ENCODE results near the gene CAPZA1.

The CAPZA1 gene

DNA sequence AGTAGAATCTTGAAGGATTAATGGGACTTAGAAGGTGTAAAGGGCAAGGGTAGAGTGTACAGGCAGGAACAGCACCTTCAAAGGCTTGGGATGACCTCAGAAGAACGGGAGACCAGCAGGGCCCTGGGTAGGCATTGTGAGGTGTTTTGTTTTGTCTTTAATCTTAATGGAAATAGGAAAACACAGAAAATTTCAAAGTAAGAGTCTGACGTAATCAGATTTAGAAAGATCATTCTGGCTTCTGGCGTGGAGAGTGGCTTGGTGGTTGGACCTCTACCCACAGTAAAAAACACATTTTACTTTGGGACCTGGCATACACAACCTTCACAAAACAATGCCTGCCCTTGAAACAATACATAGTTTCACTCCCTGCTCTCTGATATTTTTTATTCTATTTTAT lies 59.0 kb downstream of the CAPZA1 start:
- DNase-seq: no peak

DNA sequence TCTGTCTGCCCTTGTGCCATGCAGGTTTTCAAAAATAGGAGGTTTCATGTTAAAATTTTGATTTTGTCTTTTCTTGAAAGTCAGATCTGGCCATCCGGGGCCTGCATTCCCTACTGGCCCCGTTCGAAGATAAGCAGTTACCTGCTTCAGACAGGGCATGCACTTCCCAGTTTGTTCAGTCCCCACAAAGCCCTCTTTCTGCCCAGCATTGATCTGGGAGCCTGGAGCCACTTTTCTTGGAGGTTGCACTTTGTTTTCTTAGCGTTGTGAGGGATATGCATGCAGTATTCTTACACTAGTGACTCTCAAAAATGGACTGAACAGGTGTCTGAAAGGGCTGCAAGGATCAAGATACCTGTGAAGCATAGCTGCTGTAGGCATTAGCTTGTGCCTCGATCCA lies 66.3 kb downstream of the CAPZA1 start:
- no peak for DNase-seq

DNA sequence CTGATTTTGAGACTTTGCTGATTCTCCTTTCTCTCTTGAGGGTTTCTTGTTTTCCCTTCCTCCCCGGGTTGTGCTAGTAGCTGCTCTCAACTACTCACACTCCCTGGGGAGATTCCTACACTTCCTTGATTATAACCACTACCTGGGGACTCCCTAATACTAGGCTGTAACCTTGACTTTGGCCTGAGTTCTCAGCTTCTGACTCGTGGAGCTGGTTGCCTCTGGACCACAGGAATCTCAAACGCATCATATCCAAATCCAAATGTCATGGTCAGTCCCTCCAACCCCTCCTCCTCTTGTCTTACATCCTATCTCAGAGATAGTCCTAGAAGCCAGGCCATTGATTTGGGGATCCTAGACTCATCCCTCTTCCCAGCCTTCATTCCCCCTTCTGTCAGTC lies 66.8 kb downstream of the CAPZA1 start:
- peak; percentile 51 for DNase-seq

DNA sequence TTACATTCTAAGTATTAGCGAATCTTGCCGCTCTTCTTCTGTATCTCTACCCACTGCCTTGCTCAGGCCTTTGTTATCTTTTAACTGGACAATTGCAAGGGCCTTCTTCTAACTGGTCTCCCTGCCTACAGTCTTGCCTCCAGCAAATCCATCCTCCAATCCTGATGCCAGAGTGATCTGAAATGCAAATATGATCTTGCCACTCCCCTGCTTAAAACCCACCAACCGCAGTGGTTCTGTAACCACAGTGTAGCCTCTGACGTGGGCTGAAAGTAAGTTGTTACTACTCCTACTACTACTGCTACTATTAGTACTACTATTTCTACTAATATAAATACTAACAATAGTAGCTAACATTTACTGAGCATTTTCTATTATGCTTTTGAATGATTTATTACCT lies 67.2 kb downstream of the CAPZA1 start:
- DNase-seq: no peak

DNA sequence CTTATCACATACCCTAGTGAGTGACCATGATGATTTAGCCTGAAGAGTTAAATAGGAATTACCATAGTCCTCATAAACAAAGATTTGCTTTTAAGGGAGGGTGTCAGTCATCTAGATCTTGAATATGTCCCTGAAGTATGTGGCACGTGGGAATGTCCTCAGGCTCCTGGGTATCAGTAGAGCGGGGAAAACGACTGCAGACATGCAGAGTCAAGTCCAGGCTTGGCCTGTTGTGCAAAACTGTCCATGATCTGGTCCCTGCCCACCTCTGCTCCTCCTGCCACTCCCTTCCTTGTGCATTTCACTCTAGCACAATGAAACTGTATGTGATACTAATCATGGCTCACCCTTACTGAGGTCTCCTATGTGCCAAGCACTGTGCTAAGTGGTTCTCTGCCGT lies 67.7 kb downstream of the CAPZA1 start:
- DNase-seq: no peak

DNA sequence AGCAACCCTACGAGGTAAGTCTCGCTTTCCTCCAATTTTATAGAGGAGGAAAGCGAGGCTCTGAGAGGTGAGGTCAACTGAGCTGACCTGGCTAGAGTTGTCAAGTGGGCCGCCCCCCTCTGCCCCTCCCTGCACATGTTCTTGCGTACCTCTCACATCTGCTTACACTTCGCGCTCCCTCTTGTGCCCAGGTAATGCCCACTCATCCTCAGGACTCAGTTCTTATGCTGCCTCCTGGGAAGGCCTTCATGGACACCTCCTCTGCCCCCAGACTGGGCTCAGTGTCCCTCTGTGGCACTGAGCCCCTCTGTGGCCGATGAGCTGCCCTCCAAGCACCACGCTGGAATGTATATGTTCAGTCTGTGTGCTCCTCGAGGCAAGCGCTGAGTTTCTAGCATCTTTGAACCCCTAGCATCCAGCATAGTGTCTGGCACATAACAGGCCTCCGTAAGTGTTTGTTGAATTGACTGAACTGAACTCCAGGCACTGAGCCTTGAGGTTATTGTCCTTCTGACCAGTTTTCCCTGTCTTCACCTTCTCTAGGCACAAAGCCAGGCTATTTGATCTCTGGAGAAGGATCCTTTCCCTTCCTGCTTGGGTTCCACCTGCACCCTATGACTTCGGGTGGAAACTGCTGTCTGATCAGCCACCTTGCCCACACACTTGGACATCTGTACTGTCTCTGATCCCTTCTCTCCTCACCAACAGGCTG lies 68.3 kb downstream of the CAPZA1 start:
- DNase-seq: no peak

DNA sequence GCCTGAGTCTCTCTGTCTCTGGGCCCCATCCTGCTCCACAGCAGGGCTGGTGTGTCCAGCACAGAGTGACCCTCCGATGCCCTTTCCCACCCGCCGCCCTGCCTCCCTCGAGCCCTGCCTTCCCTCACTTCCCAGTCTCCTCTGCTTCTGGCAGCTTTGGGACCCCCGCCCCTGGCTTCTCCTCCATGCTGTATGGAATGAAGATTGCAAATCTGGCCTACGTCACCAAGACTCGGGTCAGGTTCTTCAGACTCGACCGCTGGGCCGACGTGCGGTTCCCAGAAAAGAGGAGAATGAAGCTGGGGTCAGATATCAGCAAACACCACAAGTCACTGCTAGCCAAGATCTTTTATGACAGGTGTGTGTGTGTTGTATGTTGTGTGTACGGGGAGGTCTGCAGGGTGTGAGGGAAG lies 69.2 kb downstream of the CAPZA1 start:
- no peak for DNase-seq

DNA sequence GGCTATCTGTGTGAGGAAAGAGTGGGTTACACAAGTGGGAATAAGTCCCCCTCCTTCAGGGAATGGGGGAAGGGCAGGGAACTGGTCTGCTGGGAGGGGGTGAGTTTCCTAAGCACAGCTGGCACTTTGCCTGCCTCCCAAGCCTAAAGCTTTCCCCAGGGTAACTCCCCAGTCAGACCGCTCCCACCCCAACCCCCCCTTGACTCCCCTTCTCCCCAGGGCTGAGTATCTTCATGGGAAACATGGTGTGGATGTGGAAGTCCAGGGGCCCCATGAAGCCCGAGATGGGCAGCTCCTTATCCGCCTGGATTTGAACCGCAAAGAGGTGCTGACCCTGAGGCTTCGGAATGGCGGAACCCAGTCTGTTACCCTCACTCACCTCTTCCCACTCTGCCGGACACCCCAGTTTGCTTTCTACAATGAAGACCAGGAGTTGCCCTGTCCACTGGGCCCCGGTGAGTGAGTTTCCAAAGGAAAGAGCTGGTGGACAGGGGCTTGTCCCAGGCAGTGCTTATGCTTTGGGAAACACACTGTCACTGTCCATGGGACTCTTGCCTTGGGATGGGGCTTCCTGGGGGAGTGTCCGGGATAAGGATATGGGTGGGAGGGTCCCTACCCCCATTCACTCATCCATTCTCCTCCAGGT lies 69.7 kb downstream of the CAPZA1 start:
- DNase-seq: no peak

DNA sequence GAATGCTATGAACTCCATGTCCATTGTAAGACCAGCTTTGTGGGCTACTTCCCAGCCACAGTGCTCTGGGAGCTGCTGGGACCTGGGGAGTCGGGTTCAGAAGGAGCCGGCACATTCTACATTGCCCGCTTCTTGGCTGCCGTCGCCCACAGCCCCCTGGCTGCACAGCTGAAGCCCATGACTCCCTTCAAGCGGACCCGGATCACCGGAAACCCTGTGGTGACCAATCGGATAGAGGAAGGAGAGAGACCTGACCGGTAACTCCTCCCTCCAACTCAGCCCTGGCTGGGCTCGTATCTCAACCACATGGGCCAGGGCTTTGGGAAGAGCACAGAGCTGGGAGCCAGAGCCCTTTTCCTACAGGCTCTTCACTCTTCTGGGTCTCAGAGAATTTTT lies 70.2 kb downstream of the CAPZA1 start:
- DNase-seq: no peak

DNA sequence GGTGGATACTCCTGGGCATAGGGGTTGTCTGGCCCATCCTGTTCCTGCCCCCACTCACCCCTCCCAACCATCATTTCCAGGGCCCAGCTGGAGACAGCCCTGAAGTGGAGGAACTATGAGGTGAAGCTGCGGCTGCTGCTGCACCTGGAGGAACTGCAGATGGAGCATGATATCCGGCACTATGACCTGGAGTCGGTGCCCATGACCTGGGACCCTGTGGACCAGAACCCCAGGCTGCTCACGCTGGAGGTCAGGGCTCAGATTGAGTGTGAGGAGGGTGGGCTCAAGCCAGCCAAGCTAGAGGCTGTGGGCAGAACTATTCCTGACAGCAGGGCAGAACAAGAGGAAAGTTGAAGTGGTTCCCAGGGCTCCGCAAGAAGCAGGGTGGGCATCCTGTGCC lies 73.0 kb downstream of the CAPZA1 start:
- no peak for DNase-seq

DNA sequence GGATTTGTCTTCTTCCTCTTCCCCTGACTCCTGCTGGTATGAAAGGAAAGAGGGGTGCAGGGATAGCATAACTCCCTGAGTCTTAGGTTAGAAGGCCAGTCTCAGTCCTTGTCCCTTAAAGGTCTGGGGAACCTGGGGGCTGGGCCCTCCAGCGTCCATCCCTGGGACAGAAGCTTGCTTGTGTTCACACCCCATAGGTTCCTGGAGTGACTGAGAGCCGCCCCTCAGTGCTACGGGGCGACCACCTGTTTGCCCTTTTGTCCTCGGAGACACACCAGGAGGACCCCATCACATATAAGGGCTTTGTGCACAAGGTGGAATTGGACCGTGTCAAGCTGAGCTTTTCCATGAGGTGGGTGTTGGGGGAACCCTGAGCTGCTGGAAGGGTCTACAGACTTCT lies 74.2 kb downstream of the CAPZA1 start:
- DNase-seq: no peak

DNA sequence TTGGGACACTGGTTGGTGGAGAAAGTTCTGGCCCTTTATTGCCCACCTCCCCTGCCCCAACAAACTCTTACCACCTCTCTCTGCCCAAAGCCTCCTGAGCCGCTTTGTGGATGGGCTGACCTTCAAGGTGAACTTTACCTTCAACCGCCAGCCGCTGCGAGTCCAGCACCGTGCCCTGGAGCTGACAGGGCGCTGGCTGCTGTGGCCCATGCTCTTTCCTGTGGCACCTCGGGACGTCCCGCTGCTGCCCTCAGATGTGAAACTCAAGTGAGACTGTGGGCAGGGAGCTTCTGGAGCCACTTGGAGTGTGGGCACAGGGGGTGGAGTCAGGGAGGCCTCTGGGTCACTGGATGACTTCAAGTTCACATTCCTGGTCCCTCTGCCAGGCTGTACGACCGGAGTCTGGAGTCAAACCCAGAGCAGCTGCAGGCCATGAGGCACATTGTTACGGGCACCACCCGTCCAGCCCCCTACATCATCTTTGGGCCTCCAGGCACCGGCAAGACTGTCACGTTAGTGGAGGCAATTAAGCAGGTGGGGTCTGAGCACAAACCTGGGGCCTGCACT lies 74.8 kb downstream of the CAPZA1 start:
- DNase-seq: no peak

DNA sequence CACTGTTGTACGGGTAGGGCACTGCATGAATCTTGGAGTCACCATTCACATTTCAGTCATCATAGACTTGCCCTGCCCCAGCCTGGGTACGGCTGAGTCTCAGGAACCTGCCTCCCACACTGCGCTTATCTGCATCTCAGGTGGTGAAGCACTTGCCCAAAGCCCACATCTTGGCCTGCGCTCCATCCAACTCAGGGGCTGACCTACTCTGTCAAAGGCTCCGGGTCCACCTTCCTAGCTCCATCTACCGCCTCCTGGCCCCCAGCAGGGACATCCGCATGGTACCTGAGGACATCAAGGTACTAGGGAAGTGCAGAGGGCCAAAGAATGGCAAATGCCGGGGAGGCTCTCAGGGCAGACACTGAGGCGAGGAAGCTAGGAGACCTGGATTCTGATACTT lies 75.6 kb downstream of the CAPZA1 start:
- no peak for DNase-seq

DNA sequence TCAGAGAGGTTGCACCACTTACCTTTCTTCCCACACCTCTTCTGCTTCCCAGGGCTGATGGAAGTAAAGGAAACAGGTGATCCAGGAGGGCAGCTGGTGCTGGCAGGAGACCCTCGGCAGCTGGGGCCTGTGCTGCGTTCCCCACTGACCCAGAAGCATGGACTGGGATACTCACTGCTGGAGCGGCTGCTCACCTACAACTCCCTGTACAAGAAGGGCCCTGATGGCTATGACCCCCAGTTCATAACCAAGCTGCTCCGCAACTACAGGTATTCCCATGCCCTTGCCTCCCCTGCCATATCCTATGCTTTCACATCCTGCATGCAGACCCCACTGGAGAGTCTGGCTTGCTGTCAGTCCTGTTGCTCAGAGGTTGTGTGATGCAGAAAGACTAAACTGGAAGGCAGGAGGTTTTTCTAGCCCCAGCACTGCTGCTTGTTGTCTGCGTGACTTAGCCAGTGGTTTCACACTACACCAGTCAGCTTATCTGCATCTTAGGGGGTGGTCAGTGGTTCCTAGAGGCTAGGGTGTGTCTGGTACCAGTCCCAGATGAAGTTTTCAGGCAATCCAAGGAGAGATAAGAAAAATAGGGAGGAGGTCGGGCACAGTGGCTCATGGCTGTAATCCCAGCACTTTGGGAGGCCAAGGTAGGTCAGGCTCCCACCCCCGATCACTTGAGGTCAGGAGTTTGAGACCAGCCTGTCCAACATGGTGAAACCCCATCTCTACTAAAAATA lies 77.1 kb downstream of the CAPZA1 start:
- no peak for DNase-seq

DNA sequence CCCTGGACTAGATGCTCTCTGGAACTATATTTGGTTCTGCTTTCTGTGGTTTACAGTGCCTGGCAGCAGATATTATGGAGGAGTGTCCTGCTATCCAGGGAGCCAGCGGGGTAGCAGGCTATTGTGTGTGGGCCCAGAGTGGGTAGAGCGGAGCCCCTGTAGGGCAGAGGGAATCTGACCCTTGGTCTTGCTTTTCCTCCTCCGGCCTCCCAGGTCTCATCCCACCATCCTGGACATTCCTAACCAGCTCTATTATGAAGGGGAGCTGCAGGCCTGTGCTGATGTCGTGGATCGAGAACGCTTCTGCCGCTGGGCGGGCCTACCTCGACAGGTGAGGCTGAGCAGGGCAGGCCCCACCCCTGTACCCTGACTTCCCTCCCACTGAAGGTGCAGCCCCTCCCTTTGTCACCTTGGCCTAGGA lies 78.2 kb downstream of the CAPZA1 start:
- no peak for DNase-seq

DNA sequence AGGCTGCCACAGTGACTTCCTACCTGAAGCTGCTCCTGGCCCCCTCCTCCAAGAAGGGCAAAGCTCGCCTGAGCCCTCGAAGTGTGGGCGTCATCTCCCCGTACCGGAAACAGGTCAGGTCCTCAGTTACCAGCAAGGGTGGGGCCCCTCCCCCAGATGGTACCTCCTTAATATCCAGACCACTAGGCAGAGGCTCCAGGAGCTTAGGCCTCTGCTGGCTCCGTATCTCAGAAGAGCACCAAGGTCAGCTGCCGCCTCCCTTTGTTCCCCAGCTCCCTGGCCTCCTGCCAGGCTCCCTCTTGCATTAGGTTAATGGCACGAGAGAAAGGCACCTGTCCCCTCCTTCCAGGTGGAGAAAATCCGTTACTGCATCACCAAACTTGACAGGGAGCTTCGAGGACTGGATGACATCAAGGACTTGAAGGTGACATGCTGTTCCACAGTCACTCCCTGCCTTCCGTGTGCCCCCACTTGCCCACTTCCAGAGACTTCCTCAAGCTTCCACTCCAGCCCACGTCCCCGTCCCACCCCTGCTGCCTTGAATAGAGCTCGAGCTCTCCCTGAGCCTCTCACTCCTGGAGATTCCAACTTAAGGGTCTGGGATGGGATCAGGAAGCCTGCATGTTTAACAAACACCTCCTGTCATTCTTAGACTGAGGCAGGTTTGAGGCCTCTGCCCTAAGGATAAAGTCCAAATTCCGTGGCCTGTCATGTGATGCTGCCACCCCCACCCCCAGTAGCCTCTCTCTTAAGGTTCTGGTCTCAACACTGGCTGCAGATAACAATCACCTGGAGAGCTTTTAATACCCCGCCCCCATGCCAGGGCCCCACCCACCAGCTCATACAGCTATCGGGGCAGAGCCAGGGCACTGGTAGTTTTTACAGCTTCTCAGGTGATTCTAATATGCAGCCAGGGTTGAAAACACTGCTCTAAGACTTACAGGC lies 79.0 kb downstream of the CAPZA1 start:
- DNase-seq: no peak

DNA sequence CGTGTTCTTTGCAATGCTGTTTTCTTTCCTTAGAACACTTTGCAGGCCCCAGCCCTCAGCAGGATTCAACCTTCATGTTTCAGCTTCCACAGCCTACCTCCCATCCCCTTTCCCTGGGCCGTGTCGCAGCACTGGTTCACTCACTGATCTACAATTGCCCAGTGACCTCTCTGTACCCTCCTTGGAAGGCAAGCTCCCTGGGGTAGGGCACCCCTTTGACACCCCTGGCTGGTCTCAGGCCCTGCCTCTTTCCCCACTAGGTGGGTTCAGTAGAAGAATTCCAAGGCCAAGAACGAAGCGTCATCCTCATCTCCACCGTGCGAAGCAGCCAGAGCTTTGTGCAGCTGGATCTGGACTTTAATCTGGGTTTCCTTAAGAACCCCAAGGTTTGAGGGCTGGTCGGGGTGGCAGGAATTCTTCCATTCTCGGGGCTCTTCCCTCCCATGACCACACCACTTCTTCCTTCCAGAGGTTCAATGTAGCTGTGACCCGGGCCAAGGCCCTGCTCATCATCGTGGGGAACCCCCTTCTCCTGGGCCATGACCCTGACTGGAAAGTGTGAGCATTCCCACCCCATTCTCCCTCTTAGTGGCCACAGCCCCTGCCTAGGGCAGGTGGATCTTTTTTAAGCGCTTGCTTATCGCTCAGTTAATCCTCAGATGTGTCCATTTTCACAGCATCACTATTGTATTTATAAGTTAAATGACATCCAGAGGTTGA lies 80.0 kb downstream of the CAPZA1 start:
- no peak for DNase-seq

DNA sequence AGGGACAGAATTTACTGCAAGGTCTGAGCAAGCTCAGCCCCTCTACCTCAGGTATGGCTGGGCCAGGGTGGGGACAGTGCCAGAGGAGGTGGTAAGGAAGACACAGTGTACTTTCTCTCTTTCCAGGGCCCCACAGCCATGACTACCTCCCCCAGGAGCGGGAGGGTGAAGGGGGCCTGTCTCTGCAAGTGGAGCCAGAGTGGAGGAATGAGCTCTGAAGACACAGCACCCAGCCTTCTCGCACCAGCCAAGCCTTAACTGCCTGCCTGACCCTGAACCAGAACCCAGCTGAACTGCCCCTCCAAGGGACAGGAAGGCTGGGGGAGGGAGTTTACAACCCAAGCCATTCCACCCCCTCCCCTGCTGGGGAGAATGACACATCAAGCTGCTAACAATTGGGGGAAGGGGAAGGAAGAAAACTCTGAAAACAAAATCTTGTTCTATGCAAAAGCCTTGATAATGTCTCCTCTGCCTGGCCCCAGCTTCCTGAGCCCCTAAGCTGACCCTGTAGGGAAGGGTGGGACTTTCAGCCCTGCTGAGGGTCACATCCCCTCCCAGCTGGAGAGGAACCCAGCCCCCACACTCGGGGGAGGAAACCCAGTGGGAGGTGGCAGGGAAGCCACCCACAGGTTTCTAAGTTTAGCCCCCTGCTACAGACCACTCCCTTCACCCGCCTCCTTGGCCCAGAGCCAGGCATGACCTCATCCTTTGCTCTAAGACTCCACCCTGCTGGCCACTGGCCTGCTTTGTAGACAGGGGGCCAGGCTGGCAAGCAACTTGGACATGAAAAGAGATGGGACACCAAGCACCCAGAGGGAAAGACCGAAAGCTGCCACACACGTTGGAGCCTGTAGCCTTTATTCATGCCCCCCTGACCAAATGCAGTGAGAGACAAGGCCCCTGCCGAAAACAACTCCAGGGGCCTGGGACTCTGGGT lies 80.9 kb downstream of the CAPZA1 start:
- peak; percentile 97 for DNase-seq

DNA sequence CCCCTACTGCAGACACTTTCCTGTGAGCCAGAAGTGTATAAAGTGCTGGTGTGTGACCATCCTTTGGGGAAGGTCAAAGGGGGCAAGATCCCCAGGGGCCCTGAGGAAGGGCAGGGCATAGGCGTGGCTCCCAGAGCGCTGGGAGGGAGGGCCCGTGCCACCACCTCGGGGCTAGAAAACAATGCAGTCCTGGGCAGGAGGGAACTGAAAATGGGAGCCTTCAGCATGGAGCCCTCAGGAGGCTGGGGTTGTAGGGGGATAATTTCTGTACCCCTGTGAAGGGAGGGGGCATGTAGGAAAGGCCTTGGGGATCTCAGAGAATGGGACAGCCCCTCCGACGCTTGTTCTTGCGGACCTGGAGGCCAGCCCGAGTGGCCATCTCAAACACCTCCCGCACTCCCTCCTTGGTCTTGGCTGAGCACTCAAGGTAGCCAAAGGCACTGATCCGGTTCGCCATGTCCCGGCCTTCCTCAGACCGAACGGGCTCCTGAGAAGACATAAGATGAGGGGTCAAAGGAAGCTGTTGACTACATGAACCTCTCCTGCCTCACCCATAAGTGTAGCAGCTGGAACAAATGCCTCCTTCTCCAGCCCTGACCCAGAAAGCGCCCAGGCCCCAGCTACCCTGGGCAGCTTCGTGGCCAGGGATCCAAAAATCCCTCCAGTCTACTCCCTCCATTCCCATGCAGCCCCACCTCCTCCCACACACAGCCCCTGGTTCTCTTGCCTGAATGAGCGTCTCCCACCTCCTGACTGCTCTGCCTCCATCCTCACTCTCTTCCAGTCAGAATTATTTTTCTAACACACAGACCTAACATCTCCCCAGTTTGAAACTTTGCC lies 81.8 kb downstream of the CAPZA1 start:
- DNase-seq: no peak

DNA sequence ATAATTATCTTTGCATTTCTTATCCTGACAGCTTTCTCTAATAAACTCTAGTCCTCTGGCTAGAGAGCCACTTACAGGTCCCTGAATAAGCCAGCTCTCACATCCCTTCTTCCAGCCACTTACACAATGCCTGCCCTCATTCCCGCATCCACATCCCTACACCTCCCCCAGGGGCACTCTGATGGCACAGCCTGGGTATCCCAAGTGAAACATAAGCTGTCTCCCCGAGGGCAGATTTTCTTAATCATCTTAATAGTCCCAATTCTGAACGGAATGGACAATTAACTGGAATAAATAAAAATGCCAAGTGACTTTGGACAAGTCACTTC lies 82.4 kb downstream of the CAPZA1 start:
- no peak for DNase-seq

All from fibroblast of upper back skin (primary cell).